Immature natural killer cell (primary cell): ENCODE measurements around the gene ZNF138. TPM values are rescaled to one million over a fixed set of nuclear protein-coding genes. Genes with fewer than 3 reads are reported as not detected.

Experiments used
- DNase-seq, 3 donors: peaks; one replicate each; pipeline ENCODE4 v3.0.0; 2022; ENCODE audit warnings: mixed read lengths in 1 of 3
- H3K27ac Mint-ChIP-seq, 6 donors: one replicate each; pipeline ENCODE4 v1.8.0; 2020; ENCODE audit warnings: mixed read lengths in 6 of 6, mild to moderate bottlenecking in 5 of 6, inconsistent platforms in 4 of 6, moderate library complexity in 3 of 6
- H3K27me3 Mint-ChIP-seq, 3 donors: one replicate each; pipeline ENCODE4 v1.8.0; 2020 to 2021; ENCODE audit warnings: low read depth in 3 of 3, mild to moderate bottlenecking in 3 of 3, mixed read lengths in 3 of 3, moderate library complexity in 3 of 3, inconsistent platforms in 1 of 3
- H3K36me3 Mint-ChIP-seq, 3 donors: one replicate each; pipeline ENCODE4 v1.8.0; 2020; ENCODE audit warnings: mixed read lengths in 3 of 3, inconsistent platforms in 2 of 3, mild to moderate bottlenecking in 2 of 3
- H3K4me1 Mint-ChIP-seq, 2 donors: one replicate each; pipeline ENCODE4 v1.8.0; 2020; ENCODE audit warnings: inconsistent platforms in 2 of 2, mild to moderate bottlenecking in 2 of 2, mixed read lengths in 2 of 2, moderate library complexity in 1 of 2
- H3K4me3 Mint-ChIP-seq, 5 donors: one replicate each; pipeline ENCODE4 v1.8.0; 2020; ENCODE audit warnings: mild to moderate bottlenecking in 5 of 5, mixed read lengths in 5 of 5, inconsistent platforms in 3 of 5, moderate library complexity in 3 of 5
- H3K9me3 Mint-ChIP-seq, 6 donors: one replicate each; pipeline ENCODE4 v1.8.0; 2020; ENCODE audit warnings: mild to moderate bottlenecking in 6 of 6, mixed read lengths in 6 of 6, inconsistent platforms in 4 of 6, moderate library complexity in 3 of 6
- polyA plus RNA-seq, 3 donors: library from polyadenylated mRNA; unstranded; fragments of 300-500 nt; fragmentation: Illumina TruSeq; gene quantifications; one replicate each; pipeline ENCODE4 v1.2.3, GENCODE V29; 2021

Gene ZNF138
- polyA plus RNA-seq, 3 donors from 2014 or later, result 3.7 to 8.2 (median 6.3) TPM

GRCh38 chr7:64873155-64873500, 78.9 kb downstream of the ZNF138 start:
- peaks cover 1 to 9% (median 4%) of the 10 kb centered on the region in 3 donors for H3K27me3 Mint-ChIP-seq
- H3K36me3 Mint-ChIP-seq, result no peaks in the 10 kb centered on the region
- H3K4me1 Mint-ChIP-seq, result peaks cover 4 to 10% of the 10 kb centered on the region in 2 donors
- no peak overlapping the region for H3K4me3 Mint-ChIP-seq
- DNase-seq, result no peak
- no peak overlapping the region for H3K27ac Mint-ChIP-seq
- peaks cover 0 to 6% (median 2%) of the 10 kb centered on the region in 6 donors for H3K9me3 Mint-ChIP-seq

GRCh38 chr7:64873517-64873916, 79.3 kb downstream of the ZNF138 start:
- Mint-ChIP-seq H3K9me3 (peaks cover 0 to 6% (median 2%) of the 10 kb centered on the region in 6 donors), H3K27ac (no peak overlapping the region), H3K4me1 (peaks cover 4 to 11% of the 10 kb centered on the region in 2 donors), H3K36me3 (no peaks in the 10 kb centered on the region), H3K4me3 (no peak overlapping the region), H3K27me3 (peaks cover 1 to 9% (median 4%) of the 10 kb centered on the region in 3 donors)
- no peak for DNase-seq

- peaks cover 1 to 9% (median 7%) of the 10 kb centered on the region in 3 donors for H3K27me3 Mint-ChIP-seq
- H3K4me1 Mint-ChIP-seq, result peaks cover 4 to 11% of the 10 kb centered on the region in 2 donors
- no peak for DNase-seq
- no peak overlapping the region for H3K27ac Mint-ChIP-seq
- H3K9me3 Mint-ChIP-seq, result peaks cover 0 to 6% (median 2%) of the 10 kb centered on the region in 6 donors
- no peaks in the 10 kb centered on the region for H3K36me3 Mint-ChIP-seq
- H3K4me3 Mint-ChIP-seq, result no peak overlapping the region
Measured at GRCh38 chr7:64874114-64874513, 79.9 kb downstream of the ZNF138 start.

DNA sequence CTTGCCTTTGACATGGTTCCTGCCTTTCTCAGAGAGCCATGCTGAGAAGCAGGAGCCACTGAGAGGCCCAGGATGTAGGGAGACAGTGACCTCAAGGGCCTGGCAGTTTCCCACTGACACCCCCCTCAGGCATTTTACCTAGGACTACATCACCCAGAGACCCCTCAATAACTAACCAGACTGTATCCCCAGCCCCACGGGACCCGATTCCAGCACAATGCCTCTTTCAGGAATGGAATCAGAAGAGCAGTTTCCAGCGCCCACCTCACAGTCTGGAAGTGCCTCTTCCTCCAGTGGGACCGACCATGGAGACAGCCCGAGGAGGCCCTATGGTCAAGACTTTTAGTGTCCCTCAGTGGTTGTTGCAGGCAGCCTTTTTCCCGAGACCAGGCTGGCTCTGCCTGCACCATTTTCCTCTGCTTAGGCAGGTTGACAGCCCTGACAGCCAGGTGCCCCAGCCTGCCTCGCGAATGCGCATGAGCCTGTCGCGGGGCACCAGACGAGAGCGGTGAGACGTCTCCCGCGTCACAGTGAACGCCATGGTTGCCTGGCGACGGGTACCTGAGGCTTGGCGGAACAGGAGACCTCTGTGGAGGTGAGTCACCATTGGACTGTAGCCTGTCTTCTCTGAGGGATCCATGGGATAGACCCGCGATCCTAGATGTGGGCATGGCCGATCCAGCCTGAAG, 80.5 kb downstream of the ZNF138 start:
- H3K4me1 Mint-ChIP-seq, result peaks cover 4 to 11% of the 10 kb centered on the region in 2 donors
- H3K36me3 Mint-ChIP-seq, result no peaks in the 10 kb centered on the region
- no peak overlapping the region for H3K27ac Mint-ChIP-seq
- no peak overlapping the region for H3K4me3 Mint-ChIP-seq
- peaks cover 0 to 6% (median 2%) of the 10 kb centered on the region in 6 donors for H3K9me3 Mint-ChIP-seq
- peaks cover 1 to 12% (median 7%) of the 10 kb centered on the region in 3 donors for H3K27me3 Mint-ChIP-seq
- no peak for DNase-seq

GRCh38 chr7:64875258-64875657, 81.0 kb downstream of the ZNF138 start:
- Mint-ChIP-seq H3K27ac (no peak overlapping the region), H3K27me3 (peaks cover 1 to 12% (median 7%) of the 10 kb centered on the region in 3 donors), H3K4me1 (peaks cover 4 to 11% of the 10 kb centered on the region in 2 donors), H3K4me3 (no peak overlapping the region), H3K9me3 (peaks cover 0 to 5% (median 2%) of the 10 kb centered on the region in 6 donors), H3K36me3 (no peaks in the 10 kb centered on the region)
- DNase-seq, result no peak

GRCh38 chr7:64875658-64876406, 81.6 kb downstream of the ZNF138 start:
- Mint-ChIP-seq H3K27ac (no peak overlapping the region), H3K4me1 (peaks cover 4 to 11% of the 10 kb centered on the region in 2 donors), H3K27me3 (peaks cover 1 to 12% (median 7%) of the 10 kb centered on the region in 3 donors), H3K36me3 (no peaks in the 10 kb centered on the region), H3K9me3 (peaks cover 0 to 5% (median 2%) of the 10 kb centered on the region in 6 donors), H3K4me3 (no peak overlapping the region)
- DNase-seq, result no peak

DNA sequence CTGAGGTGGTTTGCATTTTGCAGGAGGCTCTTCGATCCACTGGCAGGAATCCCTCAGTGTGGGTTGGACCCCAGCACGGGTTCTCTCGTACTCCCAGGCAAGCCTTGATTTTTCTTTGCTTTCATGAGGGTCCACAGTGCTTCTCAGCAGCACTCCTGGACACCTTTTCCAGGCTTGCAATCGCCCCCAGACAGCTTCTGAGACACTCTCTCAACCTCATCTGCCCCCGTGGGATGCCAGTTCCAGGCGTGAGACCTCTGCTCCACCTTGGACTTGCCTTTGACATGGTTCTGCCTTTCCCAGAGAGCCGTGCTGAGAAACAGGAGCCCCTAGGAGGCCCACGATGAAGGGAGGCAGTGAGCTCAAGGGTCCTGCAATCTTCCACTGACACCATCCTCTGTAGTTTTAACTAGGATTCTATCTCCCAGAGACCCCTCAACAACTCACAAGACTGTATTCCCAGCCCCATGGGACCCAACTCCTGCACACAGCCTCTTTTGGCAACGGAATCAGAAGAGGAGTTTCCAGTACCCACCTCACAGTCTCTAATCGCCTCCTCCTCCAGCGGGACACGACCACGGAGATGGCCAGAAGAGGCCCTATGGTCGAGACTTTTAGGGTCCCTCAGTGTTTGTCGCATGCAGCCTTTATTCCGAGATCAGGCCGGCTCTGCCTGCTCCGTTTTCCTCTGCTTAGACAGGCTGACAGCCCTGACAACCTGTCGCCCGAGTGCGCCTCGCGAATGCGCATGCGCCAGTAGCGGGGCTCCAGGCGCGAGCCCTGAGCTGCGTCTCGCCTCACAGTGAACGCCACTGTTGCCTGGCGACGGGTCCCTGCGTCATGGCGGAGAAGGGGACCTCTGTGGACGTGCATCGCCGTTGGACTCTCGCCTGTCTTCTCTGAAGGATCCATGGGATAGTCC, 82.8 kb downstream of the ZNF138 start:
- Mint-ChIP-seq H3K27me3 (peaks cover 1 to 12% (median 12%) of the 10 kb centered on the region in 3 donors), H3K36me3 (no peaks in the 10 kb centered on the region), H3K9me3 (peaks cover 0 to 7% (median 2%) of the 10 kb centered on the region in 6 donors), H3K27ac (no peak overlapping the region), H3K4me3 (peak overlapping the region; percentile 42 to 68 (median 54)), H3K4me1 (peaks cover 6 to 11% of the 10 kb centered on the region in 2 donors)
- DNase-seq, result peak; percentile 28 to 52 (median 42)

DNA sequence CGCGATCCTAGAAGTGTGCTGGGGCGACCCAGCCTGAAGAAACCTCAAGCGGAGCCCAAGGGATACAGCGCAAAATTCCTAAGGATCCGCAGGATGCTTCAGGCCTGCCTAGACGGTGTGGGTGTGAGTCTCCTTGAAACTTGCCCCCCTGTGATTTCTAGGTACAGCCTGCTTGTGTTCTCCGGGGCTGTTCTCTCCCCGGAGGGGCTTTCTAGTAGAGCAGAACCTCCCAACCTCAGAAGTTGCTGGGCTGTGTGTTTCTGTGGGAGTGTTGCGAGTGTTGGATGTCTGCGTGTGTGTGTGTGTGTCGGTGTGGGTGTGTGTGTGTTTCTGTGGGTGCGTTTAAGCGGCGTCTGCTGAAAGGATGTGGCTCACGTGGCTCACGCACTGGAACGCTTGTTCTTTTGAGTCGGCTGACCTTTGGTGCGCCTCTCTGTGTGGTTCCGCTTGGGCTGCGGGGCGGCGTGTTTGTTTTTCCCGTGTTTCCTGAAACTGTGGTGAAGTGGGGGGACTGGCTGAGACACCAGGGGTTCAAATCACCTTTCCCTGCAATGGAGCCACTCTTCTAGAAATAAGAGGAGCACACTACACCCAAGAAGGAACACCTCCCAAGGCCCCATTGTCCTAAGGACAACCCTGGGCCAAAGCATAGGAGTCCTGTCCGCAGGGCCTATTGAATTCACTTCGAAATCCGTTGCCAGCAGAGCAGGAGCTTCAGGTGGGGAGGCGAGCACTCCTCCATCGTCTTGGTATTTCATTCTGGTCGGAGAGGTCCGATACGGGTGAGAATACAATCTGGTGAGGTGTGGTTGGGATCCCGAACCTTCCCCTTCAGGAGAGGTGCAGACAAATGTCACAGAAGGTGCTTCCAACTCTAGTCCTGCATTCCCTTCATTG, 83.7 kb downstream of the ZNF138 start:
- H3K27me3 Mint-ChIP-seq, result peaks cover 1 to 16% (median 14%) of the 10 kb centered on the region in 3 donors
- peaks cover 0 to 7% (median 1%) of the 10 kb centered on the region in 6 donors for H3K9me3 Mint-ChIP-seq
- H3K36me3 Mint-ChIP-seq, result no peaks in the 10 kb centered on the region
- DNase-seq, result no peak
- H3K4me3 Mint-ChIP-seq, result peak overlapping the region; percentile 27 to 68 (median 54)
- peaks cover 11% of the 10 kb centered on the region in 2 donors for H3K4me1 Mint-ChIP-seq
- H3K27ac Mint-ChIP-seq, result no peak overlapping the region

DNA sequence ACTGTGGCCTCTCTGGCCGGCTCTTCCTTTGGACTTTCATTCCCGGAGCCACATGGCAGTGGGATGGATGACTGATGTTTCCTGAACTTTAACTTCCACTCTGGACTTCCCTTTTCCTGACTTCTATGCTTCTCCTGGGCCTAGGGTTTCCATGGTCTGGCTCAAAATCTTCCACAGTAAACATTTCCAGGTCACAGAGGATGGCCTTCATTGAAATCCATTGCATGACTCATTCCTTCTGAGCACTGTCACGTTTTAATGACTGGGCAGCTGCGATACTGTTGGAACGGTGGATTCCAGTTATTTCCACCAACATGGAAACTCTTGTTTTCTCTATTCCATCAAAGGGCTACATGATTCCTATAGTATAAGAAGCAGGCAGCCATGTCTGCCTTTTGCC, 84.5 kb downstream of the ZNF138 start:
- peaks cover under 1 to 19% (median 11%) of the 10 kb centered on the region in 3 donors for H3K27me3 Mint-ChIP-seq
- H3K27ac Mint-ChIP-seq, result no peak overlapping the region
- H3K4me3 Mint-ChIP-seq, result peak overlapping the region in 1 of 5 donors; percentile 12

DNA sequence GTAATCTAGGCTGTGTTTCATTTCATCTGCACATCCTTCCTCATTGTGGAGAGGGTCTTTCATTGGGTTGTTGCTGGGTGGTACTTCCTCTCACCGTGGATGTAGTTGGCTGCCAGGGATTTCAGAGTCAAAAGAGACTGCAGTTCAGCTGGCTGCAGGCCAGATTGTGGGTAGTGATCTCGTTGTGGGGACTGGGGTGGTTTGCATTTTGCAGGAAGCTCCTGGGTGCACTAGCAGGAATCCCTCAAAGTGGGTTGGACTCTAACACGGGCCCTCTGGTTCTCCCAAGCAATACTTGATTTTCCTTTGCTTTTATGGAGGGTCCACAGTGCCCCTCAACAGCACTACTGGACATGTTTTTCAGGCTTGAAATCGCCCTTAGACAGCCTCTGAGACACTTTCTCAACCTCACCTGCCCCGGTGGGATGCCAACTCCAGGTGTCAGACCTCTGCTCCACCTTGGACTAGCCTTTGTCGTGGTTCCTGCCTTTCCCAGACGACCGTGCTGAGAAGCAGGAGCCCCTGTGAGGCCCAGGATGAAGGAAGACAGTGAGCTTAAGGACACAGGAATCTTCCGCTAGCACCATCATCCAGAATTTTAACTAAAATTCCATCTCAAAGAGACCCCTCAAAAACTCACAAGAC, 85.0 kb downstream of the ZNF138 start:
- H3K4me1 Mint-ChIP-seq, result peaks cover 11 to 15% of the 10 kb centered on the region in 2 donors
- H3K4me3 Mint-ChIP-seq, result no peak overlapping the region
- H3K9me3 Mint-ChIP-seq, result peaks cover 0 to 11% (median 0%) of the 10 kb centered on the region in 6 donors
- no peak for DNase-seq
- H3K27ac Mint-ChIP-seq, result no peak overlapping the region
- H3K36me3 Mint-ChIP-seq, result peaks cover 0 to 5% (median 0%) of the 10 kb centered on the region in 3 donors
- peaks cover 0 to 18% (median 10%) of the 10 kb centered on the region in 3 donors for H3K27me3 Mint-ChIP-seq

More for the DNA sequence above, 84.5 kb downstream of the ZNF138 start:
- H3K9me3 Mint-ChIP-seq, result peaks cover 0 to 7% (median under 1%) of the 10 kb centered on the region in 6 donors
- H3K4me1 Mint-ChIP-seq, result peaks cover 11% of the 10 kb centered on the region in 2 donors
- DNase-seq, result no peak
- no peaks in the 10 kb centered on the region for H3K36me3 Mint-ChIP-seq

DNA sequence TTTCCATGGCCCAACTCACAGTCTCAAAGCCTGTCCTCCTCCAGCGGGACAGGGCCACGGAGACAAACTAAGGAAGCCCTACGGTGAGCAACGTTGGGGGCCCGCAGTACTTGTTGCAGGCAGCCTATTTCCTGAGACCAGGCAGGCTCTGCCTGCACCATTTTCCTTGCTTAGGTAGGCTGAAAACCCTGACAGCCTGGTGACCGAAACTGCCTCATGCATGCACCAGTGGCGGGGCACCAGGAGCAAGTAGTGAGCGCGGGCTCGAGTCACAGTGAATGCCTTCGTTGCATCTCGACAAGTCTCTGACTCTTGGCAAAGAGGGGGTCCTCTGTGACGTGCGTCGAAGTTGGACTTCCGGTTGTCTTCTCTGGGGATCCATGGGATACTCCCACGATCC, 85.6 kb downstream of the ZNF138 start:
- peaks cover 0 to 6% (median 0%) of the 10 kb centered on the region in 3 donors for H3K36me3 Mint-ChIP-seq
- no peak for DNase-seq
- peaks cover under 1 to 17% (median 9%) of the 10 kb centered on the region in 3 donors for H3K27me3 Mint-ChIP-seq
- no peak overlapping the region for H3K27ac Mint-ChIP-seq
- H3K4me3 Mint-ChIP-seq, result no peak overlapping the region
- peaks cover 11 to 16% of the 10 kb centered on the region in 2 donors for H3K4me1 Mint-ChIP-seq
- H3K9me3 Mint-ChIP-seq, result peaks cover 0 to 11% (median 0%) of the 10 kb centered on the region in 6 donors
